ENCODE measurements around the gene ECHDC3. TPM values are rescaled to one million over a fixed set of nuclear protein-coding genes. Genes with fewer than 3 reads are reported as not detected.
"Not testable (repeated sequence)": the region's sequence is repeated elsewhere in the genome, so short reads cannot be mapped to it uniquely, and the experiment has no call there.

The ECHDC3 gene
- 8.6 TPM for total RNA-seq

DNA sequence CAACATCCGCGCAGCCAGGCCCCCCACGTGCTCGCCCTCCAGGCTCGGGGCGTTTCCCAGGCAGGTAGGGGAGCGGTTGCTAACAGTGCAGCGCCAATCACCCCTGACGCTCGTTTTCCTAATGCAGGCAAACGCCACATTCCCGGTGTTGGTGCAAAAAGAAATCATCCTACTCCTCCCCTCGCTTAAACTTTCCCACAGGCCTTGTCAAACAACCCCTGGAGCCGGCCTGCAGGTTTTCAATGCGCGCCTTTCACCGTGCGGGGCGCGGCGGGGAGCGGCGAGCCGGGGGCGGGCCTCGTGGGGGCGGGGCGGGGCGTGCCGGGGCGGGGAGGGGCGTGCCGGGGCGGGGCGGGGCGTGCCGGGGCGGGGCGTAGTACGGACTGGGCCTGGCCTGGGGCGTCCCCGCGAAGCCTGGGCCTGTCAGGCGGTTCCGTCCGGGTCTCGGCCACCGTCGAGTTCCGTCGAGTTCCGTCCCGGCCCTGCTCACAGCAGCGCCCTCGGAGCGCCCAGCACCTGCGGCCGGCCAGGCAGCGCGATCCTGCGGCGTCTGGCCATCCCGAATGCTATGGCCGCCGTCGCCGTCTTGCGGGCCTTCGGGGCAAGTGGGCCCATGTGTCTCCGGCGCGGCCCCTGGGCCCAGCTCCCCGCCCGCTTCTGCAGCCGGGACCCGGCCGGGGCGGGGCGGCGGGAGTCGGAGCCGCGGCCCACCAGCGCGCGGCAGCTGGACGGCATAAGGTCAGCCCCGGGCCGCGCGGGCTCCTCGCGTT, at the start of gene ECHDC3:
ECHDC3 (plus strand) TSS at position 374 of the 770 bp plus-strand sequence; CDS start at position 569, 195 bp downstream.
- intact Hi-C loops (cut with DNase I): loop anchor here (5.0 kb wide), 1 partner anchor 1970 kb away; no protein-coding TSS in a partner anchor
- peak; percentile 82 for DNase-seq (ENCODE audit: low spot score)
- peak; percentile 87 for ATAC-seq

- intact Hi-C loops (cut with DNase I): no loop called here
- no peak for ATAC-seq
- no peak for DNase-seq (ENCODE audit: low spot score)
Observed at GRCh38 chr10:11693376-11693775, 48.8 kb upstream of the ECHDC3 start.

- intact Hi-C loops (cut with DNase I): no loop called here
- DNase-seq (ENCODE audit: low spot score) (no peak), ATAC-seq (no peak)
Observed at GRCh38 chr10:11695779-11696178, 46.4 kb upstream of the ECHDC3 start.

GRCh38 chr10:11697718-11698527, 44.3 kb upstream of the ECHDC3 start:
- no peak for DNase-seq (ENCODE audit: low spot score)
- intact Hi-C loops (cut with DNase I): no loop called here
- no peak for ATAC-seq

DNA sequence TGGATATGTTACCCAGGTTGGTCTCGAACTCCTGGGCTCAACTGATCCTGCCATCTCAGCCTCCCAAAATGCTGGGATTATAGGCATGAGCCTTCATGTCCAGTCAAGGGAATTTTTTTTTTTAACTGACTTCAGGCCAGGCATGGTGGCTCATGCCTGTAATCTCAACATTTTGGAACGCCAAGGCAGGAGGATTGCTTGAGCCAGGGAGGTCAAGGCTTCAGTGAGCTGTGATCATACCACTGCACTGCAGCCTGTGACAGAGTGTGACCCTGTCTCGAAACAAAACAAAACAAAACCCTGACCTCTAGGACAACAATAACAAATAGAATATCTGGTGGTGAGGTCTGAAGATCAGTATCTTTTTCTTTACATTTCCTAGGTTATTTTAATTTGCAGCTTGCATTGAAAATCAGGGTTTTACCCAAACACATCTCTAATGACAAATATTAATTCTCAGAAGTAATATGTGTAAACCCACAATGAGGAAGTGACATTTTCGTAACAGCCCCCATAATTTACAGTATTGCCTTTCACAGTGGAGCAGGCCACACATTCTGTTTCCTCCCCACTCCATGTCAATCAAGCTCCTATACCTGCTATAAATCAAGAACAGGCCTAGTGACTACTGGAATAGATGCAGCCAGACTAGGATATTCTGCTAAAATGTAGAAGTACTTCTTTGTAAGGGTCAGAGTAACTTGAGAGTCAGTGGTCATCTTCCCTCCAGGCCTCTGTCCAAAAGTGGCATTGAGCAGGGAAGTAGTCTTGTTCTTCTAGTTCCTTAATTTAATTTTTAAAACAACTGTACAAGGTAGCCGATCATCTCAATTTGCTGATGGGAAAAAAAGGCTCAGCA, 43.3 kb upstream of the ECHDC3 start:
- ATAC-seq: no peak
- intact Hi-C loops (cut with DNase I): no loop called here
- no peak for DNase-seq (ENCODE audit: low spot score)

DNA sequence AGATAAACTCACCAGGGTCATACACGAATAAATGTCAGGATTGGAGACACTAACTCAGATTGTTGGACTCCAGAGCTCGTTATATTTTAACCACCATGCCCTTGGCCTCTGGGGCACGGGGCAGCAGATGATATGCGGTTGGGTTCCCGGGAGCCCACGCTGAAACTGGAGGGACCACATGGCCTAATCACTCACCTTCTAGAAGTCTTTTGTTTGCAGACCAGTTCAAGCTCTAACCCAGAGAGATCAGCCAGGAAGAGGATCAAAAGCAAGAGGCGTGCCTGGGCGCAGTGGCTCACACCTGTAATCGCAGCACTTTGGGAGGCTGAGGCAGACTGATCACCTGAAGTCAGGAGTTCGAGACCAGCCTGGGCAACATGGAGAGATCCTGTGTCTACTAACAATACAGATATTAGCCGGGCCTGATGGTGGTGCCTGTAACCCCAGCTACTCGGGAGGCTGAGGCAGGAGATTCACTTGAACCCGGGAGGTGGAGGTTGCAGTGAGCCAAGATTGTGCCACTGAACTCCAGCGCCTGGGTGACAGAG, 42.6 kb upstream of the ECHDC3 start:
- ATAC-seq (no peak), DNase-seq (ENCODE audit: low spot score) (no peak)
- intact Hi-C loops (cut with DNase I): no loop called here

DNA sequence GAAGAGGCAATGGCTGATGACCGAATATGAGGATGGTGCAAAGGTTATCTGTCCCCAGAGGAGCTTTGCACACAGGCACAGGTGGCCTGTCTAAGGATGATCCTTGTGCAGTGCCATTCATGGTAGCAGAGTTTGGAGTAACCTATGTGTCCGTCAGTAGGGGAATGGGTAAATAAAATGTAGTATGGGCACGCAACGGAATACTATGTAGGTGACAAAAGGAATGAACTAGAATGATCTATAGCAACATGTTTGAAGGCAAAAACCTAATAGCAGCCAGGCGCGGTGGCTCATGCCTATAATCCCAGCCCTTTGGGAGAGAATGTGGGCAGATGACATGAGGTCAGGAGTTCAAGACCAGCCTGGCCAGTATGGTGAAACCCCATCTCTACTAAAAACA, 41.6 kb upstream of the ECHDC3 start:
- ATAC-seq (no peak), DNase-seq (ENCODE audit: low spot score) (no peak)
- intact Hi-C loops (cut with DNase I): no loop called here

GRCh38 chr10:11701451-11702095, 40.6 kb upstream of the ECHDC3 start:
- no peak for ATAC-seq
- intact Hi-C loops (cut with DNase I): no loop called here
- DNase-seq (ENCODE audit: low spot score): no peak

DNA sequence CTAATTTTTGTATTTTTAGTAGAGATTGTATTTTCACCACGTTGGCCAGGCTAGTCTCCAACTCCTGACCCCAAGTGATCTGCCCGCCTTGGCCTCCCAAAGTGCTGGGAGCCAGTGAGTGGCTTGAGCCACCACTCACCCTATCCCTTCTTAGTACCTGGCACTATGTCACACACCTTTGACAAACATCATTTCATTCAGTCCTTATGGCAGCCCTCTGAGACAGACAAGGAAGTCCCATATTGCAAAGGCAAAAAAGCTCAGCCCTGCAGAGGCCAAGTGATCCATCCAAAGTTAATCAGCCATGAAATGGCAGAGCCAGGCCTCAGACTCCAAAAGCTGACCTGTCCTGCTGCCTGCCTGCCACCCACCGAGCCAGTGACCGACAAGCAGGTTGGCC, 39.9 kb upstream of the ECHDC3 start:
- ATAC-seq: no peak
- intact Hi-C loops (cut with DNase I): no loop called here
- DNase-seq (ENCODE audit: low spot score): no peak

DNA sequence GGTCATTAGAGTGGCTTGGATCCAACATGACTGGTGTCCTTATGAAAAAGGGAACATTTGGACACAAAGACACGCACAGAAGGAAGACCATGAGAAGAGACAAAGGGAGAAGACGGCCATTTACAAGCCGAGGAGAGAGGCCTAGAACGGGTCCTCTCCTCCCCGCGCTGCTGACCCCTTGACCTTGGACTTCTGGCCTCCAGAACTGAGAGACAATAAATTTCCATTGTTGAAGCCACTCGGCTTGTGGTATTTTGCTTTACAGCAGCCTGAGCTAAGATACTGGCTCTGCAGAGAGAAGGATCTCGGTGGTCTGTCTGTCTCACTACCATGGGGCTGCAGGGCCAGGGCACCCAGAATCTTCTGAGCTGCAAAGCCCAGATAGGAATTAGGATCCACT, 38.1 kb upstream of the ECHDC3 start:
- ATAC-seq: no peak
- intact Hi-C loops (cut with DNase I): no loop called here
- no peak for DNase-seq (ENCODE audit: low spot score)

DNA sequence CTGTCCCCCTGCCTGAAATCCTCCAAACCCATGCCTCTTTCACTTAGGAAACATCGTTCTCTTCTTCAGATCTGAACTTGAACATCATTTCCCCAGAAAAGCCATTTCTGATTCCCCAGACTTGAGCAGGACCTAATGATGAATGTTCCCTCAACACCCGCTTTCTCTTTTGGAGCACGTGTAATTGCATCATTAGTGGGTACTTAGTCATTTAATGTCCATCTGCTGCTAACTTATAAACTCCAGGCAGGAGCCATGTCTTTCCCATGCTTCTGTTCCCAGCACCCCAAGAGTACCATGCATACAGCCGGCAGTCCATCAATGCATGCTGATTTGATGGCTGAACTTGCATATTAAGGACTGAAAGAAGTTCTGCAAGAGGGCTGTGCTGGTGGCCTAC, 36.5 kb upstream of the ECHDC3 start:
- DNase-seq (ENCODE audit: low spot score) (no peak), ATAC-seq (no peak)
- intact Hi-C loops (cut with DNase I): no loop called here

- ATAC-seq: no peak
- intact Hi-C loops (cut with DNase I): no loop called here
- DNase-seq (ENCODE audit: low spot score): no peak
Observed at GRCh38 chr10:11706895-11707567, 35.2 kb upstream of the ECHDC3 start.

GRCh38 chr10:11707624-11708350, 34.4 kb upstream of the ECHDC3 start:
- no peak for ATAC-seq
- DNase-seq (ENCODE audit: low spot score): no peak
- intact Hi-C loops (cut with DNase I): no loop called here

DNA sequence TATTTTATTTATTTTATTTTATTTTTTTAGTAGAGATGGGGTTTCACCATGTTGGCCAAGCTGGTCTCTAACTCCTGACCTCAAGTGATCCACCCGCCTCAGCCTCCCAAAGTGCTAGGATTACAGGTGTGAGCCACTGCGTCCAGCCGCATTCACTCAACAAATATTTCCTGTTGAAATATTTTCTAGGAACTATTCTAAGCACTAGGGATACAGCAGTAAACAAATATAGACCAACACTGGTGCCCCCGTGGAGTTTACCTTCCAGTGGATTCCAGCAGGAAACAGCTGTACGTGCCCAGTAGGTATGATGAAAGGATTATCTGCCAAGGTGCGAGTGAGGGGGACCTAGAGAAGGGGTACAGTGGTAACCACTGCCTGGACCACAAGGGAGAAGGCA, 33.4 kb upstream of the ECHDC3 start:
- intact Hi-C loops (cut with DNase I): not testable (repeated sequence)

GRCh38 chr10:11712744-11713143, 29.4 kb upstream of the ECHDC3 start:
- DNase-seq (ENCODE audit: low spot score) (no peak), ATAC-seq (no peak)
- intact Hi-C loops (cut with DNase I): no loop called here

More for the DNA sequence above, 33.4 kb upstream of the ECHDC3 start:
- not testable (repeated sequence) for ATAC-seq; DNase-seq (ENCODE audit: low spot score)

DNA sequence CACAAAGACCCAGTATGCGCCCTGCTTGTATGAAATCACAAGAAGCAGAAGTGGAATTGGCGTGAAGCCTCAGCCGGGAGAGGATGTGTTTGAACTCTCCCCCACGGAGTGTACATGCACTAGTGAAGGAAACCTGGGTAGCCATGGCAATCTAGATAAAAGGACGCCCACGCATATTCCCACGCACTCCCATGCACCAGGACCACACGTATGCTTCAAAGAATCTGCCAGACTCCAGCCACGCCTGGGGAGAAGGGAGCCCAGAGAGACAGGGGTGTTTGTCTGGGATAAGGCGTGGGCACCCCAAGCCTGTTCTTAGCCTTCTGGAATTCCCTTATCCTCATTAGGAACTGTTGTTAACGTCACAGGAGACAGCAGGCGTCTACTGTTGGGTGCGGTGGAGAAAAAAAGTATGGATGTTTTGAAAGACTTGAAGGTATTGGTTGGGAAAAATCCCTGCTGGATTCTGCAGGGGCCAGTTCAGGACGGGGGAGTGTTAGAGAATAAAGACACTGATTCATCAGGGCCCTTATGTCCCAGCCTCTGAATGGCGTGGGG, 28.9 kb upstream of the ECHDC3 start:
- ATAC-seq: peak; percentile 68
- DNase-seq (ENCODE audit: low spot score): peak; percentile 62
- intact Hi-C loops (cut with DNase I): no loop called here

GRCh38 chr10:11713963-11714362, 28.2 kb upstream of the ECHDC3 start:
- no peak for DNase-seq (ENCODE audit: low spot score)
- ATAC-seq: peak; percentile 14
- intact Hi-C loops (cut with DNase I): no loop called here
